Measurements from ENCODE around the gene CDK5R1. TPM values are rescaled to one million over a fixed set of nuclear protein-coding genes. Genes with fewer than 3 reads are reported as not detected.

CDK5R1 gene
- total and polyA plus RNA-seq, 2 donors (not counting 1 experiment from before 2014, with no cell fraction given), result 2.4 to 6.2 TPM

DNA sequence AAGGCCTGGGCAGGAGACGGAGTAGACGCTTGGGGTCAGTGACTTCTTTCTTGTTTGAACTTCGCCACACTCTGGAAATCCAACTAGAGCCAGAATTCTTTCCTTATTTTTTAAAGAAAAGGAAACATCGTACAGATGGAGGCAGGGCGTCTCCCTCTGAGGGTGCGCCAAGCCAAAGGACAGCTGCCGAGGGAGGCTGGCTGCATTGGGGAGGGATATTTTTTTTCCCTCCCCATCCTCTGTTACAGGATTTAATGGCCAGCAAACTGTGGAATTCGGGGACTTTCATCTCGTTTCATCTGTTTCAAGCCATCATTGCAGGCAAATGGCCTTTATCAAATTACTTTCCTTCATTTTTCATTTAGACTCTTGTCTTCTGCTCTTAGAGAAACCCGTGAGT is 15.9 kb downstream of the CDK5R1 start:
- intact Hi-C loops (cut with micrococcal nuclease), result loop anchor here (1.0 kb wide), 2 partner anchors 15 to 21 kb away; no protein-coding TSS in a partner anchor
- Histone ChIP-seq H3K9ac (ENCODE audit: low read length) (no peak overlapping the region), H3K4me1 (ENCODE audit: control insufficient read depth in 2 of 2, insufficient read depth in 2 of 2, low read length in 2 of 2) (peaks cover 42 to 47% of the 10 kb centered on the region in 2 donors), H3K27ac (ENCODE audit: low read length in 2 of 2) (peak overlapping the region; percentile 95), H4K20me1 (ENCODE audit: control insufficient read depth, insufficient read depth, low read length, poor library complexity, severe bottlenecking) (no peaks in the 10 kb centered on the region), H3K4me3 (ENCODE audit: control extremely low read depth in 1 of 5, extremely low read depth in 1 of 5, insufficient read depth in 1 of 5, low read depth in 2 of 5, low read length in 4 of 5) (no peak overlapping the region), H3K27me3 (replicated peaks in 1 of 4; ENCODE audit: control extremely low read depth in 1 of 4, control insufficient read depth in 3 of 4, insufficient read depth in 4 of 4, low read length in 3 of 4) (no peaks in the 10 kb centered on the region), H3K79me2 (ENCODE audit: control insufficient read depth, insufficient read depth, low read length) (peaks cover 14% of the 10 kb centered on the region), H3K9me3 (ENCODE audit: control extremely low read depth in 1 of 3, control insufficient read depth in 2 of 3, insufficient read depth in 1 of 3, low read length in 2 of 3) (no peaks in the 10 kb centered on the region), H2AFZ (ENCODE audit: insufficient read depth, low read depth, low read length, poor library complexity, severe bottlenecking) (peak overlapping the region; percentile 32), H3K4me2 (replicated peaks; ENCODE audit: low read depth, low read length, poor library complexity, severe bottlenecking) (peak overlapping the region; percentile 70), H3K36me3 (replicated peaks in 1 of 2; ENCODE audit: control extremely low read depth in 1 of 2, control insufficient read depth in 1 of 2, extremely low read depth in 1 of 2, insufficient read depth in 2 of 2, low read length in 1 of 2) (no peaks in the 10 kb centered on the region)
- ATAC-seq (ENCODE audit: low read depth), result no peak
- TF ChIP-seq EZH2 (IDR thresholded peaks at IDR 0.05; ENCODE audit: borderline replicate concordance, insufficient read depth, low read depth, low read length, poor library complexity, severe bottlenecking), result no peak
- TF ChIP-seq, protein P1, sequence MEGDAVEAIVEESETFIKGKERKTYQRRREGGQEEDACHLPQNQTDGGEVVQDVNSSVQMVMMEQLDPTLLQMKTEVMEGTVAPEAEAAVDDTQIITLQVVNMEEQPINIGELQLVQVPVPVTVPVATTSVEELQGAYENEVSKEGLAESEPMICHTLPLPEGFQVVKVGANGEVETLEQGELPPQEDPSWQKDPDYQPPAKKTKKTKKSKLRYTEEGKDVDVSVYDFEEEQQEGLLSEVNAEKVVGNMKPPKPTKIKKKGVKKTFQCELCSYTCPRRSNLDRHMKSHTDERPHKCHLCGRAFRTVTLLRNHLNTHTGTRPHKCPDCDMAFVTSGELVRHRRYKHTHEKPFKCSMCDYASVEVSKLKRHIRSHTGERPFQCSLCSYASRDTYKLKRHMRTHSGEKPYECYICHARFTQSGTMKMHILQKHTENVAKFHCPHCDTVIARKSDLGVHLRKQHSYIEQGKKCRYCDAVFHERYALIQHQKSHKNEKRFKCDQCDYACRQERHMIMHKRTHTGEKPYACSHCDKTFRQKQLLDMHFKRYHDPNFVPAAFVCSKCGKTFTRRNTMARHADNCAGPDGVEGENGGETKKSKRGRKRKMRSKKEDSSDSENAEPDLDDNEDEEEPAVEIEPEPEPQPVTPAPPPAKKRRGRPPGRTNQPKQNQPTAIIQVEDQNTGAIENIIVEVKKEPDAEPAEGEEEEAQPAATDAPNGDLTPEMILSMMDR (IDR thresholded peaks at IDR 0.05), result no peak
- H3K4me3 Mint-ChIP-seq, result peak overlapping the region; percentile 81
- H3K27ac Mint-ChIP-seq, result peak overlapping the region; percentile 98
- H3K27me3 Mint-ChIP-seq, result no peaks in the 10 kb centered on the region
- 90% methylated on average over 6 of the region's 10 CpGs for WGBS (ENCODE audit: insufficient coverage)
- ChIA-PET POLR2A (no interaction called here), CTCF (no interaction called here)
- H3K9me3 Mint-ChIP-seq (ENCODE audit: insufficient read depth), result no peaks in the 10 kb centered on the region
- no peak for DNase-seq
- H3K4me1 Mint-ChIP-seq, result peaks cover 46% of the 10 kb centered on the region
